ENCODE results near the gene CACNA2D3. TPM values are rescaled to one million over a fixed set of nuclear protein-coding genes. Genes with fewer than 3 reads are reported as not detected.
A peak's percentile ranks its signal among the peaks of the same experiment; 100 is the strongest.

The CACNA2D3 gene
- total RNA-seq, 1 donor from 2014 or later = 2.5 TPM

- Mint-ChIP-seq H3K36me3 (peaks cover 5% of the 10 kb centered on the region), H3K9me3 (peaks cover 14% of the 10 kb centered on the region), H3K27me3 (peaks cover 9% of the 10 kb centered on the region), H3K4me3 (no peak overlapping the region), H3K27ac (no peak overlapping the region), H3K4me1 (ENCODE audit: unreplicated experiment) (no peaks in the 10 kb centered on the region)
- TF ChIP-seq CTCF (conservative IDR thresholded peaks at IDR 0.05) = no peak
- DNase-seq (ENCODE audit: extremely low spot score, unreplicated experiment) = no peak
These were observed 519.1 kb downstream of the CACNA2D3 start for GRCh38 chr3:54641226-54642014.

- Mint-ChIP-seq H3K4me1 (ENCODE audit: unreplicated experiment) (no peaks in the 10 kb centered on the region), H3K27ac (no peak overlapping the region), H3K36me3 (peaks cover 5% of the 10 kb centered on the region), H3K4me3 (no peak overlapping the region), H3K27me3 (peaks cover 9% of the 10 kb centered on the region), H3K9me3 (peaks cover 14% of the 10 kb centered on the region)
- DNase-seq (ENCODE audit: extremely low spot score, unreplicated experiment) = no peak
- TF ChIP-seq CTCF (conservative IDR thresholded peaks at IDR 0.05) = no peak
These were observed 519.8 kb downstream of the CACNA2D3 start for GRCh38 chr3:54642147-54642546.

- no peaks in the 10 kb centered on the region for H3K36me3 Mint-ChIP-seq
- no peak overlapping the region for H3K27ac Mint-ChIP-seq
- peaks cover 16% of the 10 kb centered on the region for H3K27me3 Mint-ChIP-seq
- peaks cover 16% of the 10 kb centered on the region for H3K9me3 Mint-ChIP-seq
- no peak for TF ChIP-seq CTCF (conservative IDR thresholded peaks at IDR 0.05)
- no peak for DNase-seq (ENCODE audit: extremely low spot score, unreplicated experiment)
- H3K4me1 Mint-ChIP-seq (ENCODE audit: unreplicated experiment) = no peaks in the 10 kb centered on the region
- H3K4me3 Mint-ChIP-seq = no peak overlapping the region
These were observed 525.4 kb downstream of the CACNA2D3 start for GRCh38 chr3:54647721-54648120.

GRCh38 chr3:54649551-54649950 is 527.2 kb downstream of the CACNA2D3 start:
- Mint-ChIP-seq H3K9me3 (peaks cover 15% of the 10 kb centered on the region), H3K36me3 (no peaks in the 10 kb centered on the region), H3K4me1 (ENCODE audit: unreplicated experiment) (peaks cover 9% of the 10 kb centered on the region)

GRCh38 chr3:54653456-54654195 is 531.3 kb downstream of the CACNA2D3 start:
- Mint-ChIP-seq H3K4me1 (ENCODE audit: unreplicated experiment) (peaks cover 9% of the 10 kb centered on the region), H3K9me3 (peaks cover 7% of the 10 kb centered on the region), H3K4me3 (no peak overlapping the region), H3K27ac (peak overlapping the region; percentile 11), H3K36me3 (no peaks in the 10 kb centered on the region), H3K27me3 (peaks cover 28% of the 10 kb centered on the region)
- TF ChIP-seq CTCF (conservative IDR thresholded peaks at IDR 0.05) = no peak
- no peak for DNase-seq (ENCODE audit: extremely low spot score, unreplicated experiment)

More at GRCh38 chr3:54649551-54649950, 527.2 kb downstream of the CACNA2D3 start:
- H3K4me3 Mint-ChIP-seq = no peak overlapping the region
- no peak for DNase-seq (ENCODE audit: extremely low spot score, unreplicated experiment)
- peaks cover 26% of the 10 kb centered on the region for H3K27me3 Mint-ChIP-seq
- H3K27ac Mint-ChIP-seq = no peak overlapping the region
- TF ChIP-seq CTCF (conservative IDR thresholded peaks at IDR 0.05) = no peak
